ENCODE results near the gene RAPGEF4.

Gene RAPGEF4

DNA sequence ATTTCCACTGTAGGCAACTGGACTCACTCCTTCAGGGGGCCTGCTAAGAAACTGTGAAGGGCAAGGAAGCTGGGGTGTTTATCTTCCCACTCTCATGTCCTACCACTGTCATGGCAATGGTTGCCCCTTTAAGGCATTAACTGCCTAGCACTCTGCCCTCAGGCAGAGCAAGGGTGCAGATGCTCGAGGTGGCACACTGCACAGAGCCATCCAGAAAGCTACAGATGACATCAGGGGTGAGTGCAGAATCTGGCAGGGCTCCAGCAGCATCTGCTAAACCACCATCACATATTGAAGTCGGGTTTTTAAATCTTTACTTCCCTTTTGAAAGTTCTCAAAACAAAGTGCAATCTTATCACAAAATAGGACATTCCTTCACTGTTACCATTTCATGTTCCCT lies 75.4 kb downstream of the RAPGEF4 start:
- DNase-seq (no peak), ATAC-seq (replicated peaks) (peak; percentile 60 to 72)
- Mint-ChIP-seq H3K4me3 (no peak overlapping the region), H3K27me3 (peaks cover 7 to 12% of the 10 kb centered on the region in 2 donors), H3K4me1 (peaks cover 0 to 2% of the 10 kb centered on the region in 2 donors), H3K36me3 (no peaks in the 10 kb centered on the region), H3K27ac (peak overlapping the region; percentile 56), H3K9me3 (no peaks in the 10 kb centered on the region)

DNA sequence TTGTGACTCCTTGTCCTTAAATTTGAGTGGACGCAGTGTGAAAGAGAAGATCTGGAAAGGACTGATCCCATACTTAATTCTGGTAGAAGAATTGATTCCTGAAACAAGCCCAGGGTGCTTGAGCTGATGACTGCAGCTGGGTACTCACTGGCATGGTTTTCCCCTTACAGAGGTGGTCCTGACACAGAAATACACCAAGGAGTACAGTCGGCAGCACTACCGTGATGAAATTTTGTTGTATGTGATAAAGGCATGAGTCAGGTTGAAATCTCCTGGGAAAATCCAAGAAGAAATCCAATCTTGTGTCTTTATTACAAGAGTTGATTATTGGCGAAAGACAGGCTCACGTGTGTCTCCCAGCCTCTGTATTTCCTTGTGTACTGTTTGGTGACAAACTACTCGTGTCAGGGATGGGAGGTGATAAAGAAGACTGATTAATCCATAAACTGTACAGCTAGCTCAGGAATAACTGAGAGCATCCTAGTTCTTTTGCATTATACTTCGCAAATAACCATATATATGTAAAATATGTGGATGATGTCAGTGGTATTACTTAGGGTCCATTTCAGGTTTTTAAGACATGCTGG lies 76.6 kb downstream of the RAPGEF4 start:
- Mint-ChIP-seq H3K27me3 (peaks cover 7 to 9% of the 10 kb centered on the region in 2 donors), H3K36me3 (no peaks in the 10 kb centered on the region), H3K4me1 (peaks cover 0 to 2% of the 10 kb centered on the region in 2 donors), H3K4me3 (no peak overlapping the region), H3K27ac (no peak overlapping the region), H3K9me3 (no peaks in the 10 kb centered on the region)
- DNase-seq (no peak), ATAC-seq (replicated peaks) (no peak)

DNA sequence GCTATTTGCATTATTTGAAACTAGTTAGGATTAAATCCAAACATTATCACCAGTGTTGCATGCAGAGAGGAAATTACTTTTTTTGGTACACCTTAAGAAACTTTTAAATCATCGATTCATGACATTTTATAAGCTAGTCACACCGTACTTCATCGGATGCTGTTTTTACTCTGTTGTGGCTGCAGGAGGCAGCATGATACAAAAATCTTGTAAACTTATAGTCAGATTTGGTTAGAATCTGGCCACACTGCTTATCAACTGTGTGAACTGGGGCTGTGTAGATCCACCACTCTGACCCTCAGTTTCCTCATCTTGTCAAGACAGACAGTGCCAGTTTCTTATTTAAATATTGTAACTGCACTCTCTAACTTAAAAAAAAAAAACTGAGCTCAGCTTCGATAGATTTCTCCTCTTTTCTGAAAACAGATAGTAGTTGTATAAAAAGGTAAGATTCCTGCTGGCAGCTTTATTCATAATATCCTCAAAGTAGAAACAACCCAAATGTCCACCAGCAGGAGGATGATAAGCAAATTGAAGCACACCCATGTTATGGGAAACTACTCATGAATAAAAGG lies 77.8 kb downstream of the RAPGEF4 start:
- H3K9me3 Mint-ChIP-seq = no peaks in the 10 kb centered on the region
- H3K4me3 Mint-ChIP-seq = no peak overlapping the region
- peaks cover 7 to 9% of the 10 kb centered on the region in 2 donors for H3K27me3 Mint-ChIP-seq
- no peak overlapping the region for H3K27ac Mint-ChIP-seq
- peaks cover 0 to 2% of the 10 kb centered on the region in 2 donors for H3K4me1 Mint-ChIP-seq
- ATAC-seq (replicated peaks) (no peak), DNase-seq (no peak)
- H3K36me3 Mint-ChIP-seq = no peaks in the 10 kb centered on the region

DNA sequence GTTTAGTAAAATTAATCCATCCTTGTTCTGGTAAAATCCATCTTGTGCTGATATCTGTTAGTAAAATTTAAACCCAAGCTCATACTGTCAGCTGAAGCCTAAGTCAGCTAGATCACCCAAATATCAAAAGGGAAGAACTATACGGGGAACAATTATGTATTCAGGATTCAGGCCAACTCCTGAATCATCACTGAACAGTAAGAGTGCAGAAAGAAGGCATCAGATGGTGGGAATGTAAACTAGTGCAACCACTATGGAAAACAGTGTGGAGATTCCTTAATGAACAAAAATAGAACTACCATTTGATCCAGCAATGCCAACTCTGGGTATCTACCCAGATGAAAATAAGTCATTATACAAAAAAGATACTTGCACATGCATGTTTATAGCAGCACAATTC lies 81.8 kb downstream of the RAPGEF4 start:
- Mint-ChIP-seq H3K27me3 (no peaks in the 10 kb centered on the region), H3K27ac (no peak overlapping the region), H3K4me1 (no peaks in the 10 kb centered on the region), H3K9me3 (no peaks in the 10 kb centered on the region), H3K4me3 (no peak overlapping the region), H3K36me3 (no peaks in the 10 kb centered on the region)
- no peak for DNase-seq
- ATAC-seq (replicated peaks) = no peak

DNA sequence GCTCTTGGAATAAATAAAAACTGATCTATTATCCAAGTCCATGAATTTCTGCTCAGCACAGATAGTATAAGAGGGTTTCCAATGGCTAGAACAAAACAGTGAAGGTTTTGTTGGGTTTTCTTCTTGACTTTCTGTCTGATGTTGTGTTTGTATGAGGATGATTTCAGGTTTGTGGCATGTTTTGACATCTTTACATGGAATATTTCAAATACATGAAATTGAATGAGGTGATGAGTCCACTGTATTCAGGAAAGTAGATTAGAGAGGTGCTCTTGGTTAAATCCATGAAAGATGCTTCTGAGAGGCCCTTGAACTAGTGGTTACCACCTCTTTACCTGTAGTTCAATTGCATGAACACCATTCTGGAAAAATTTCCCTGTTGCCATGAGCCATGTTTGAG lies 84.3 kb downstream of the RAPGEF4 start:
- H3K9me3 Mint-ChIP-seq = no peaks in the 10 kb centered on the region
- H3K27ac Mint-ChIP-seq = no peak overlapping the region
- H3K4me1 Mint-ChIP-seq = no peaks in the 10 kb centered on the region

DNA sequence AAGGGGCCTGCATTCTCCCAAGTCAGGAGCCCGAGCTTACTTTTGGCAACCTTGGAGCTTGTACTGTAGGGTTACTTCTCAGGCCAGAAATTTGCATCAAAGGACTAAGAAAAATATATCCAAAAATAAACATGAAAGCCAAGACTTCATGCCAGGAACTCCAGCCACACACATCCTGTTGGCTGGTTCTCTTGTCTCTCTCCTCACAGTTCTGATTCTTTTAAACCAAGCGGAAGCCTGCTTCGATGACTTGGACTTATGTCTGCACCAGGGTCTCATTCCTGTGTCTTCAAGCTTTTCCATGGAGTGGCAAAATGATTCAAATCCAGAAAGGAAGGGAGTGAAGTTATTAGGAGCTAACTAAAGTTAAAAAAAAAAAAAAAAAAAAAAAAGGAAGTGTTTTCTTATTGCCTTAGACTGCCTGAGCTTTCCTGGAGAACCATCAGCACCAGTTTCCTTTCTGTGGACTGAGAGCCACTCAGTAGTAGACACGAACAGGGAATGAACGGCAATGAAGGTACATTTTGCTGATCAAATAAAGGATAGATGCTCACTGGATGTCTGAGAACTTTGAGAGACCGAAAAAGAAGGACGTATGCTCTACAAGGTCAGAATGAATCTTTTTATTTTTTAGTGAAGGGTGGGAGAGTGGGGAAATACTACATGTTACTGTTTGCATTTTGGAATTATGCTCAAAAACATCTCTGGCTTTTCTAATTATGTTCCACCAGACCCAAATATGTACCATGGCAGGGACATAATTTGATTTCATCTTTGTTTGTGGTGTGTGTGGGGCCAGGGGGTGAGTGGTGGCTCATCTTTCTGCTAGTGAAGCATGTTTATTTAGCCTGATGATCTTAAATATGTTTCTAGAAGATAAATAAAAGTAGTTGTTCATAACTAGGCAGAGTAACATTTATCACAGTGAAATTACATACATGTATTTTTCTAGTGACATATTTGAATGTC lies 86.0 kb downstream of the RAPGEF4 start:
- no peak overlapping the region for H3K27ac Mint-ChIP-seq
- no peaks in the 10 kb centered on the region for H3K4me1 Mint-ChIP-seq
- H3K36me3 Mint-ChIP-seq = no peaks in the 10 kb centered on the region
- H3K27me3 Mint-ChIP-seq = peaks cover 0 to 5% of the 10 kb centered on the region in 2 donors
- no peak for ATAC-seq (replicated peaks)
- no peak for DNase-seq
- no peaks in the 10 kb centered on the region for H3K9me3 Mint-ChIP-seq
- no peak overlapping the region for H3K4me3 Mint-ChIP-seq

More for the DNA sequence above, 84.3 kb downstream of the RAPGEF4 start:
- Mint-ChIP-seq H3K36me3 (no peaks in the 10 kb centered on the region), H3K27me3 (no peaks in the 10 kb centered on the region), H3K4me3 (no peak overlapping the region)
- DNase-seq (no peak), ATAC-seq (replicated peaks) (no peak)

DNA sequence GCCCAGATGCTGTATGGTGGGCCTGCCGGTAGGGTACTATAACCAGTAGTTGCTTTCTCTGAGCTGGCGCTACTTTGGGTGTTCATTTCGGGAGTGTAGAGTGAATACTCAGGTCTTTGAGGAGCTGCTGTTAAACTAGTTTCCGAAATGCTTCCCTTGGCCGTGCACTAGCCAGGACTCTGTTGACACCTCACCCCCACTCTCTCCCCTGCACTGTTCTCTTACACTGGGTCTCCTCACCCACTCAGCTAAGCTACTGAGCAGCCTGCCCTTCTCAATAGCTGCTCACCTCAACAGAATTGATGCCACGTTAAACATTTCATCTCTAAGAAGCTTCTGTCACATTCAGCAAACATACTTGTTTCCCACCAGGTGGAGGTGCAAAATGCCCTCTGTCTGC lies 86.9 kb downstream of the RAPGEF4 start:
- peaks cover 0 to 5% of the 10 kb centered on the region in 2 donors for H3K27me3 Mint-ChIP-seq
- DNase-seq = no peak
- H3K4me3 Mint-ChIP-seq = no peak overlapping the region
- H3K27ac Mint-ChIP-seq = no peak overlapping the region
- no peak for ATAC-seq (replicated peaks)
- no peaks in the 10 kb centered on the region for H3K9me3 Mint-ChIP-seq
- H3K36me3 Mint-ChIP-seq = no peaks in the 10 kb centered on the region
- no peaks in the 10 kb centered on the region for H3K4me1 Mint-ChIP-seq

DNA sequence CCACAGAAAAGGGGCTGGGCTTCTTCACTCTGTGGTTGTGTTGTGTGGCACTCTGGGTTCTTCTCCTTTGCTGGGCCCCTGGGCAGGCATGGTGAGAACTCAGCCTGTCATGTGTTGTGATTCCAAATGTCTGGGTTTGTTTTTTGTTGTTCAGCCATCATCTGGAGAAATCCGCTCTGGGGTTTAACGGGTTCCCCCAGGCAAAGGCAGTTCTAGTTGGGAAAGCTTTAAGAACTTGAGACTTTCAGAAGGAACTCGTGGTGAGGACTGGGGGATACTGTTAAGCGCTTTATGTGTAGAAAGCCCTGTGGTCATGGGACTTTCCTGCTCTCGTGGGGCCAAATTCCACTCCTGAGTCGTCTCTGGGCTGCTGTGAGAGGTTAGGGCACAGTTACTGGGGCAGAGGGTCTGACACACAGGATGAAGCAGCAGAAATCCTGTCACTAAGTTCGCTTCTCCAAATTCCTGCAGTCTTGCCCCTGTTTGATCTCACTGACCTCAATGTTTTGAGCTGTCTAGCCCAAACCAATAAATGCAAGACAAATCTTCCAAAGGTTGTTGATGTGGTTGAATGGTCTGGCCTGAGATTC lies 87.7 kb downstream of the RAPGEF4 start:
- Mint-ChIP-seq H3K27ac (no peak overlapping the region), H3K36me3 (no peaks in the 10 kb centered on the region), H3K4me3 (no peak overlapping the region), H3K4me1 (no peaks in the 10 kb centered on the region), H3K27me3 (peaks cover 0 to 5% of the 10 kb centered on the region in 2 donors), H3K9me3 (no peaks in the 10 kb centered on the region)
- DNase-seq (no peak), ATAC-seq (replicated peaks) (no peak)

DNA sequence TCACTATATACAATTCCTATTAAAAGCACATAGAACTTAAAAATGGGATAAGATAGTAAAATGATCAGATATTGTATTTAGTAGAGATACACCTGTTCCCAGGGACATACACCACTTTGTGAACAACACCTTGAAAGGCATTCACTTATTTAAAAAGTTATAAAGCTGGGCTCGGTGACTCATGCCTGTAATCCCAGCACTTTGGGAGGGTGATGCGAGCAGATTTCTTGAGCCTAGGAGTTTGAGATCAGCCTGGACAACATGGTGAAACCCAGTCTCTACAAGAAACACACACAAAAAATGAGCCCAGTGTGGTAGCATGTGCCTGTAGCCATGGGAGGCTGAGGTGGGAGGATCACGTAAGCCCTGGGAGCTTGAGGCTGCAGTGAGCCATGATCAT lies 90.9 kb downstream of the RAPGEF4 start:
- no peak for ATAC-seq (replicated peaks)
- Mint-ChIP-seq H3K9me3 (no peaks in the 10 kb centered on the region), H3K4me3 (no peak overlapping the region)

DNA sequence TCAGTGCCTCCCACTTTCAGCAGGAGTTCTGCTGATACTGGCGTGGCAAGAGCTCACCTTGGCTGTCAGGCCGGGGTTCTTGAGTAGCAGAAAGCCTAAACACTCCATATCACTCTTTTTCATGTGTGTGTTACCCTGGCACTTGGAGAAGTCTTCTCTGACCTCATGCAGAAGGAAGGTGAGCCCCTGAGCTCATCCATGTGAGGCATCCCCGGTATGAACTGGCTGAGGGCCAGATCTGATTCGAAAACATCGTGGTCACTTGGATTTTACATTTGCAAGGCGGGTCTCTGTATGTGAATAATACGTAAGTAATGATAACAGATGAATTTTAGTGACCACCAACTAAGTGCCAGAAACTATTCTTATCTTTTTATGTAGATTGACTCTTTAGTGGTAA lies 93.6 kb downstream of the RAPGEF4 start:
- ATAC-seq (replicated peaks) (no peak), DNase-seq (no peak)
- H3K4me3 Mint-ChIP-seq = no peak overlapping the region
- no peaks in the 10 kb centered on the region for H3K36me3 Mint-ChIP-seq
- no peaks in the 10 kb centered on the region for H3K4me1 Mint-ChIP-seq
- peaks cover 4 to 5% of the 10 kb centered on the region in 2 donors for H3K27me3 Mint-ChIP-seq
- H3K9me3 Mint-ChIP-seq = no peaks in the 10 kb centered on the region
- H3K27ac Mint-ChIP-seq = no peak overlapping the region

More for the DNA sequence above, 90.9 kb downstream of the RAPGEF4 start:
- H3K36me3 Mint-ChIP-seq = no peaks in the 10 kb centered on the region
- DNase-seq = no peak
- no peaks in the 10 kb centered on the region for H3K4me1 Mint-ChIP-seq
- H3K27me3 Mint-ChIP-seq = peaks cover 0 to 5% of the 10 kb centered on the region in 2 donors
- H3K27ac Mint-ChIP-seq = no peak overlapping the region

DNA sequence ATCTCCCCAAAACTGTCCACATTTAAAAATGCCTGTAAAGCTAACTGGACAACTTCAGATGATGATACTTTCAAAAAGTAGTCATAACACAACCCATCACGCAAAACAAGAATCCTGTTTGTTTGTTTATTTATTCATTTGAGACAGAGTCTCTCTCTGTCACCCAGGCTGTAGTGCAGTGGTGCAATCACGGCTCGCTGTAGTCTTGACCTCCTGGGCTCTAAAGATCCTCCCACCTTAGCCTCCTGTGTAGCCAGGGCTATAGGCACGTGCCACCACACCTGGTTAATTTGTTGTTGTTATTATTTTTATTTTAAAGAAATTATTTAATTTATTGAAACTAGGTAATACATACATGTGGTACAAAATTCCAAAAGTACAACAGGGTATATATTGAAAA lies 94.8 kb downstream of the RAPGEF4 start:
- no peak overlapping the region for H3K27ac Mint-ChIP-seq
- no peak for ATAC-seq (replicated peaks)

DNA sequence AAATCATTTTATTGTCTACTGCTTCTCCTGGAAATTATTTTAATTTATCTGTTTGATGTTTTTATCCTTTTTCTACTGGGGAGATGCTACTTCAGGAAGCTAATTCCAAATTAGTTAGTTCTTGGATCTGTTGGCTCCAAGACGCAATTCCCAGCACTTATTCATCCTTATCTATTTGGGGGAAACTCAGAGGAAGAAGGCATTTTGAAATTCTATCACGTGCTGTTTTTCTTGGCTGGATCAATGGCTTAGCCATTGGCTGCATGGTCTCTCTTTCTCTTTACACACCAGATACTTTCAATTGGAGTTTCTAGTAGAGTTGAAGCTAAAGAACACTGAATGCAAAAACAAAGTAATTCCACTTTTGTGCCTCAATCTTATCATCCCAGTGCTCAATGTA lies 98.3 kb downstream of the RAPGEF4 start:
- Mint-ChIP-seq H3K4me1 (peaks cover 0 to 1% of the 10 kb centered on the region in 2 donors), H3K4me3 (no peak overlapping the region), H3K27me3 (peaks cover 13% of the 10 kb centered on the region in 2 donors), H3K36me3 (no peaks in the 10 kb centered on the region), H3K27ac (no peak overlapping the region), H3K9me3 (no peaks in the 10 kb centered on the region)
- DNase-seq (no peak), ATAC-seq (replicated peaks) (no peak)

More for the DNA sequence above, 94.8 kb downstream of the RAPGEF4 start:
- H3K36me3 Mint-ChIP-seq = no peaks in the 10 kb centered on the region
- H3K9me3 Mint-ChIP-seq = no peaks in the 10 kb centered on the region
- no peak for DNase-seq
- peaks cover 5 to 6% of the 10 kb centered on the region in 2 donors for H3K27me3 Mint-ChIP-seq
- H3K4me1 Mint-ChIP-seq = no peaks in the 10 kb centered on the region
- no peak overlapping the region for H3K4me3 Mint-ChIP-seq

DNA sequence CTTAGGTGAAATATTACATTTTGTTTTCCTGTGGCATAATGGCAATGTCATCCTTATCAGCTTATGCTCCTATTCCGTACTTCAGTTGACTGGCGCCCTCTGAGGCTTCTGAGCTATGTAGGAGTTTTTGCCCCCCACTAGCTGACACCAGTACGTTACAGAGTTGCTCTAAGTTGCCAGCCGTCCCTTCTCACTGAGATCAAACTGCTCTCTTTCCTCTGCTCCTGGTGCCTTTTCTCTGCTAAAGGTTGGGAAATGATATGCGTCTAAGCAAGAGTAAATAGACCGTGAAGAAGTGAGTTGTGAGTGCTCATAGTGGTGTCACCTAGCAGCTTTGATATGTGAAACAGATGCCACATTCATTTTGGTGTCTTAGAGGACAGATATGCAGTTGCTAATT lies 99.2 kb downstream of the RAPGEF4 start:
- no peak for ATAC-seq (replicated peaks)
- peaks cover 13% of the 10 kb centered on the region in 2 donors for H3K27me3 Mint-ChIP-seq
- no peak overlapping the region for H3K4me3 Mint-ChIP-seq
- H3K9me3 Mint-ChIP-seq = no peaks in the 10 kb centered on the region
- no peak overlapping the region for H3K27ac Mint-ChIP-seq
- H3K36me3 Mint-ChIP-seq = no peaks in the 10 kb centered on the region
- peaks cover 0 to 1% of the 10 kb centered on the region in 2 donors for H3K4me1 Mint-ChIP-seq
- no peak for DNase-seq

DNA sequence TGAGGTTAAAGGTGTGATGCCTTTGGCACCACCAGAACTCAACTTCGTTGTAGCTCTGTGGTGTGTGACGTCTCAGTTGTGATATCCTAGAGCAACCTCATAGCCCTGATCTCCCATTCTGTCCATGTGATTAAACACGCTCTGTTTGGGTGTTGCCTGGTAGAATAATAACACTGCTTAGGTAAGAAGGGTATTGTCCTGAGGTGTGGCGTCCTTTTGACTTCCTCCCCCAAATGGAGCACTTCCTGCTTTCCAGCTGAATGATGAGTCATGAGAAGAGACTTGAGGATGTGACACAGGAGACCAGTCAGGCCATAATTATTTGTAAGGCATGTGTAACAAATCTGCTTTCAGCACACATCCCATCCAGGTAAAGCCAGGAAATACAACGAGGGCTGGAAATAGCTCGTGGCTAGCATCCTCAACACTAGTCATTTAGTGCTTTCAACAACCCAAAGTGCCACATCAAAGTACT lies 100.7 kb downstream of the RAPGEF4 start:
- Mint-ChIP-seq H3K4me3 (no peak overlapping the region), H3K27ac (no peak overlapping the region), H3K36me3 (no peaks in the 10 kb centered on the region), H3K27me3 (peaks cover 13% of the 10 kb centered on the region in 2 donors), H3K4me1 (peaks cover 0 to 1% of the 10 kb centered on the region in 2 donors), H3K9me3 (no peaks in the 10 kb centered on the region)
- no peak for DNase-seq
- ATAC-seq (replicated peaks) = peak in 1 of 2 donors; percentile 45

All from stimulated activated naive B cell treated with anti-CD40 and anti-IgM and Interleukin-4, amounts not matched to agents 10 μg/mL and 1 μg/mL and 100 μg/mL, for 72 hours (primary cell).